ENCODE data around the gene EEF1E1.

- TF ChIP-seq CTCF (IDR thresholded peaks at IDR 0.05) (no peak), POLR2A (IDR thresholded peaks at IDR 0.05) (no peak)
Measured at GRCh38 chr6:8108031-8108660, 5.8 kb upstream of the EEF1E1 start.

All from body of pancreas (tissue), 4 donors.